Measurements from ENCODE around the gene SAFB2. TPM values are rescaled to one million over a fixed set of nuclear protein-coding genes. Genes with fewer than 3 reads are reported as not detected.

The SAFB2 gene
- total RNA-seq, 4 donors from 2014 or later, result 11.6 to 47.3 (median 32.1) TPM

- TF ChIP-seq, protein P1, sequence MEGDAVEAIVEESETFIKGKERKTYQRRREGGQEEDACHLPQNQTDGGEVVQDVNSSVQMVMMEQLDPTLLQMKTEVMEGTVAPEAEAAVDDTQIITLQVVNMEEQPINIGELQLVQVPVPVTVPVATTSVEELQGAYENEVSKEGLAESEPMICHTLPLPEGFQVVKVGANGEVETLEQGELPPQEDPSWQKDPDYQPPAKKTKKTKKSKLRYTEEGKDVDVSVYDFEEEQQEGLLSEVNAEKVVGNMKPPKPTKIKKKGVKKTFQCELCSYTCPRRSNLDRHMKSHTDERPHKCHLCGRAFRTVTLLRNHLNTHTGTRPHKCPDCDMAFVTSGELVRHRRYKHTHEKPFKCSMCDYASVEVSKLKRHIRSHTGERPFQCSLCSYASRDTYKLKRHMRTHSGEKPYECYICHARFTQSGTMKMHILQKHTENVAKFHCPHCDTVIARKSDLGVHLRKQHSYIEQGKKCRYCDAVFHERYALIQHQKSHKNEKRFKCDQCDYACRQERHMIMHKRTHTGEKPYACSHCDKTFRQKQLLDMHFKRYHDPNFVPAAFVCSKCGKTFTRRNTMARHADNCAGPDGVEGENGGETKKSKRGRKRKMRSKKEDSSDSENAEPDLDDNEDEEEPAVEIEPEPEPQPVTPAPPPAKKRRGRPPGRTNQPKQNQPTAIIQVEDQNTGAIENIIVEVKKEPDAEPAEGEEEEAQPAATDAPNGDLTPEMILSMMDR (IDR thresholded peaks at IDR 0.05), result no peak
- no peak for TF ChIP-seq POLR2A (IDR thresholded peaks at IDR 0.05)
- Histone ChIP-seq H3K9me3 (peaks cover 0 to 11% (median 0%) of the 10 kb centered on the region in 3 donors), H3K4me1 (peaks cover 0 to 56% (median 16%) of the 10 kb centered on the region in 3 donors), H3K4me3 (no peak overlapping the region), H3K36me3 (peaks cover 0 to 27% (median 0%) of the 10 kb centered on the region in 3 donors), H3K27ac (peak overlapping the region; percentile 79 to 92 (median 90)), H3K27me3 (peaks cover 0 to 52% (median 0%) of the 10 kb centered on the region in 4 donors)
- intact Hi-C loops (cut with DNase I), result no loop called here
- WGBS, 2 donors, result 28 to 31% methylated on average over 2 of the region's 2 CpGs
- no peak for DNase-seq
Measured at GRCh38 chr19:5558101-5558621, 64.4 kb downstream of the SAFB2 start.

- intact Hi-C loops (cut with DNase I), result no loop called here
- 16 to 33% methylated on average over 2 to 4 of the region's 13 CpGs for WGBS, 2 donors
- DNase-seq, result no peak
- Histone ChIP-seq H3K36me3 (peaks cover 0 to 22% (median 0%) of the 10 kb centered on the region in 3 donors), H3K4me1 (peaks cover 0 to 56% (median 16%) of the 10 kb centered on the region in 3 donors), H3K4me3 (peak overlapping the region; percentile 22 to 38 (median 37)), H3K9me3 (peaks cover 0 to 11% (median 0%) of the 10 kb centered on the region in 3 donors), H3K27me3 (peaks cover 0 to 48% (median 0%) of the 10 kb centered on the region in 4 donors), H3K27ac (peak overlapping the region; percentile 79 to 92 (median 90))
- TF ChIP-seq POLR2A (IDR thresholded peaks at IDR 0.05), result peak in 1 of 4 donors; percentile 8
- TF ChIP-seq, protein P1 (IDR thresholded peaks at IDR 0.05), result peak in 1 of 6 experiments; percentile 4
Measured at GRCh38 chr19:5557691-5558090, 64.9 kb downstream of the SAFB2 start.

DNA sequence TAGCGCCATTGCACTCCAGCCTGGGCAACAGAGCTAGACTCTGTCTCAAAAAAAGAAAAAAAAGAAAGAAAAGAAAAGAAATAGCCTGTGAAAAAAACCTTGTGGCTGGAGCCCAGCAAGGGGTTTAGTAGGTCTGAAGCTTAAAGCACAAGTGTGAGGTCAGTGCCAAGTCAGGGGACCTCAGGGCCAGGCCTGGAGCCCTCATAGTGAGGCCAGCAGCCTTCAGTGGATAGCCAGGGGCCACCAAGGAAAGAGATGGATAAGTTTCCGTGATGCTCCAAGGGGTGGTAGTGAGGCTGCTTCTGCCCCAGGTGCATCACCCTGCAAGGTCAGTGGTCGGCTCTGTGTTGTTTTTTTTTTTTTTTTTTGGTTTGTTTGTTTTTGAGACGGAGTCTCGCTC, 67.7 kb downstream of the SAFB2 start:
- Histone ChIP-seq H3K27ac (no peak overlapping the region), H3K36me3 (no peaks in the 10 kb centered on the region), H3K9me3 (no peaks in the 10 kb centered on the region), H3K4me3 (no peak overlapping the region), H3K4me1 (peaks cover 0 to 37% (median 10%) of the 10 kb centered on the region in 3 donors), H3K27me3 (peaks cover 0 to 24% (median 0%) of the 10 kb centered on the region in 4 donors)
- intact Hi-C loops (cut with DNase I), result no loop called here
- no peak for DNase-seq
- 74 to 78% methylated on average over 4 to 5 of the region's 5 CpGs for WGBS, 2 donors
- TF ChIP-seq POLR2A (IDR thresholded peaks at IDR 0.05), result no peak
- TF ChIP-seq, protein P1 (IDR thresholded peaks at IDR 0.05), result no peak

GRCh38 chr19:5553892-5554291, 68.7 kb downstream of the SAFB2 start:
- H3K36me3 ChIP-seq, result no peaks in the 10 kb centered on the region

DNA sequence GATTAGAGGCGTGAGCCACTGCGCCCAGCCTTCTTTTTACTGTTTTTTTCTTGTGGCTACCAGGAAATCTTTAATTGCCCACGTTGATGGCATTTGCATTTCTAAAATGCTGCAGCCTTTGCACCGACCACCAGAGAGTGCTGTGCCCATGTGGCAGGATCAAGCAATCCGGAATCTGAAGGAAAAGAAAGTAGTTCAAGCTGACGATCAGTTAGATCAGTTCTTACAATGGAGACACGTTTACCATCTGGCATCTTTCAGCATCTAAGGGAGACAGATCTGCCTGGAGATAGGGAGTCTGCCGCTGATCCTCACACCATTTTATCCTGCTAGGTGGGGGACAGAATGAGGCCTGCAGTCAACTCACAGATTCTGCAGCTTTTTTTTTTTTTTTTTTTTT, 74.7 kb downstream of the SAFB2 start:
- H3K4me3 ChIP-seq, result no peak overlapping the region
- H3K4me1 ChIP-seq, result no peaks in the 10 kb centered on the region
- H3K9me3 ChIP-seq, result no peaks in the 10 kb centered on the region
- H3K36me3 ChIP-seq, result no peaks in the 10 kb centered on the region
- intact Hi-C loops (cut with DNase I), result no loop called here
- no peak for TF ChIP-seq POLR2A (IDR thresholded peaks at IDR 0.05)
- TF ChIP-seq, protein P1 (IDR thresholded peaks at IDR 0.05), result peak in 5 of 6 experiments; percentile 47 to 79 (median 60)
- peaks cover 0 to 8% (median 0%) of the 10 kb centered on the region in 4 donors for H3K27me3 ChIP-seq
- no peak for DNase-seq
- H3K27ac ChIP-seq, result no peak overlapping the region
- WGBS, 2 donors, result 13 to 23% methylated on average over 8 of the region's 8 CpGs

More at GRCh38 chr19:5553892-5554291, 68.7 kb downstream of the SAFB2 start:
- peaks cover 0 to 28% (median 6%) of the 10 kb centered on the region in 3 donors for H3K4me1 ChIP-seq
- H3K27ac ChIP-seq, result no peak overlapping the region
- peaks cover 0 to 20% (median 0%) of the 10 kb centered on the region in 4 donors for H3K27me3 ChIP-seq
- H3K4me3 ChIP-seq, result no peak overlapping the region
- no peak for DNase-seq
- 79 to 87% methylated on average over 6 to 8 of the region's 9 CpGs for WGBS, 2 donors
- no peaks in the 10 kb centered on the region for H3K9me3 ChIP-seq
- intact Hi-C loops (cut with DNase I), result no loop called here
- no peak for TF ChIP-seq POLR2A (IDR thresholded peaks at IDR 0.05)
- TF ChIP-seq, protein P1 (IDR thresholded peaks at IDR 0.05), result no peak
